GM18505 (cell line): ENCODE data around the gene TAF1C.

Source experiments
- ATAC-seq: cut with Tn5 transposase; IDR thresholded peaks from one replicate; pipeline ENCODE4 v1.9.1; 2021; ENCODE audit not compliant: unreplicated experiment
- POLR2A ChIP-seq: IDR thresholded peaks from 4 replicates; pipeline ENCODE4 v1.6.1; 2011; ENCODE audit warnings: borderline replicate concordance; ENCODE audit not compliant: insufficient read depth, insufficient read length; ENCODE audit errors: extremely low read depth

Gene TAF1C

DNA sequence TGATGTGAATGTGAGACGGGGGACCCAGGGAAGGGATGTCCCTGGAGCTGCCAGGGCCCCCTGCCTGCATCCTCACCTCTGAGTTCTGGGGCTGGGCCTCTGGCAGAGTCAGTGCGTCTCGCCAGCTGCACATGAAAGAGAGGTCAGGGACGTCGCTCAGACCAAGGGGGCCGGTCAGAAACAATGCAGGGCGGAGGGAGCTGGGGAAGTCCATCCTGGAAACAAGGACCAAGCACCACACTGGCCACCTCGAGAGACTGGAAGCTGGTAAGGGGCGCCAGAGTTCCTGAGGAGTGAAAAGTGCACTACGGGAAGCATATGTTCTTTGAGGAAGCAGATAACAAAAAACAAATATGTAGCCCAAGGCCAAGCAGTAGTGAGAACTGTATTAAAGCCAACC, 2.1 kb downstream of the TAF1C start:
- ATAC-seq, result no peak
- TF ChIP-seq POLR2A, result no peak

DNA sequence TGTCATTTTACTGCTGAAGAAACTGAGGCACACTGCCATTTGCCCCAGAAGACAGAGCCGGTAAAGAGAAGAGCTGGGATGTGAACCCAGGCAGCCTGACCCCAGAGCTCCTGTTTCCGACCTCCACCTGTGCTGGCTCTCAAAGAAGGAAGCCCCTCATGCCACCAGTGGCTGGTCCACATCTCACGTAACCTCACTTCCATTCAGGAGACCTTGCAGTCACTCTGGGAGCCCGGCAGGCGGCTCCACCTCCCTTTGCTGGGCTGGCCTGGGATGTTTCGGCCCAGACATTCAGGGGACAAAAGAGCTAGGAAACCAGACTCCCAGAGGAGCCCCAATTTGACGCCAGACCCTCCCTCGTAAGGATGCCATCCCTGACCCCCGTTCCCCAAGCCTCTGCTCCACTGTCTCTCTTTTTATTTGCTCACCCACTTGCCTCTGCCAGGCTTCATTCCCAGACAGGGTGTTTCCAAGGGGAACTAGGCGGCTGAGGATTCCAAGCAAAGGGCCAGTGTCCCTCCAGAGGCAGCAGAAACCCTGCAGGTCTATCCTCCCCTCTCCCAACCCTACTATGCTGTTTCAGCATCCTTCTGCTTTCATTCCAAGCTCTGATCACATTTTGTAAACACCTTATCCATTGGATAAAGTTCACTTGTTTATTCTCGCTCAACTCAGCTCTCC, 2.8 kb downstream of the TAF1C start:
- ATAC-seq, result no peak
- TF ChIP-seq POLR2A, result no peak

DNA sequence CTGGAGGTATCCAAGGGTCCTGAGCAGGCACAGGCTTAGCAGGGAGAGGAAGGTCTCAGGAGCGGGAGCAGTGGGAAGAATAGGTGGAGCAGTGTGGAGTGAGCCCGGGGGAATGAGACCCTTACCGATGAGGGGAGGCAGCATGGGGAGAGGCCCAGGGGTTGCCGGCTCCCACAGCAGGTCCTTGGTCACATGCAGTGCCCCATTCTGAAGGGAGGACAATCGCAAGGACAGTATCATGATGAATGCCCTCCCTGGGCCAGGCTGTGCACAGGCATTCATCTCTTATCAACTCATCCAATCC, 3.3 kb downstream of the TAF1C start:
- no peak for TF ChIP-seq POLR2A
- no peak for ATAC-seq

DNA sequence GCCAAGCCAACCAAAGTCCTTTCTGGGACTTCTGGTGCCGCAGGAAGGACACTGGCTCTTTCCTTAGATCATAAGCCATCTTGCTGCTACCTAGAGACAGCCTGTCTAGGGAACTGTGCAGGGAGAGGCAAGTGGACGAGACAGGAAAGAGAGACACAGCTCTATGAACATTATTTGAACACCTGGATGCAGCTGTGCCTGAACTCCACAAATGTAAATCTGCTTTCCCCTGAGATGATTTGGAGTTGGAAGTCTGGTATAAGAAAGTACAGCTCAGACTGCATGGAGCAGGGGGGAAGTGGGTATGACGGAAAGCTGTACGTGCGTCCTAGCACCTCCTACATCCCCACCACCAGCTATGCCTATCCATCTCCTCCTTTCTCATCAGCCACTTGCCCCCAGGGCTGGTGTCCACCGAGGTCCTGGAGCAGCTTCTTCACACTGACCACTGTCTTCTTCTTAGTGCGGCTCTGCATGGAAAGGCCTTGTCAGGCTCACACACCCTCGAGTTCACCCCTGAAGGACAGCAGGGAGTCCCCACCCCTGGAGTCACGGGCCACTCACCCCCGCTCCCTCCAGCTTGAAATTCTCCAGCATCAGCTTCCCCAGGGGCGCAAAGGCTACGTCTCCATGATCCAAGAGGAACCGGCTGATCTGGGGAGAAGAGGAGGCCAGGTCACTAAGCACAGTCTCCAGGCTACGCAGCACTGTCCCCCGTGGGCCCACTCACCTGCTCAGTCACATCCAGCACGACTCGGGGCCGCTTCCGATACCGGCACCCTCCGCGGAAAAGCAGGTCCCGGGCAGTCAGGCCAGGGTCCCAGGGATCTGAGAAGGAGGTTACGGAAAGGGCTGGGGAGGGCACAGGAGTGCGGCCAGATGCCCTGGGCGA, 3.9 kb downstream of the TAF1C start:
- no peak for TF ChIP-seq POLR2A
- ATAC-seq, result no peak

DNA sequence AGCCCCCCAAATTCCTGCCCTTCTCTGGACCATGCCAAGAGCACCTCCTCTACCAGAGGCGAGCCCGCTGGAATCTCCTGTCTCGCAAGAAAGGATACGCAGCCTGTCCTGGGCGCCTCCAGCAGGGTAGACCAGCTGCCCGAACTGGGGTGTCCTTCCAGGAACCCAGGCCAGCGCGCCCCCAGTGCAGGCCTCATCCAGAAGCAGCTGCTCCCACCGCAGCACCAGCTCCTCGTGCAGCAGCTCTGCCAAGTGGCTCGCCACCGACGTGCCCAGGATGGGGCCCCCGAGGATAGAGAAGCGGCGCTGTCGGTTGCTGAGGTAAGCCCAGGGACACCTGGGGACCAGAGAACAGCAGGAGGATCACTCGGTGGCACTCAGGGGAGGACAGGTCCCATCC, 4.8 kb downstream of the TAF1C start:
- ATAC-seq, result no peak
- no peak for TF ChIP-seq POLR2A

DNA sequence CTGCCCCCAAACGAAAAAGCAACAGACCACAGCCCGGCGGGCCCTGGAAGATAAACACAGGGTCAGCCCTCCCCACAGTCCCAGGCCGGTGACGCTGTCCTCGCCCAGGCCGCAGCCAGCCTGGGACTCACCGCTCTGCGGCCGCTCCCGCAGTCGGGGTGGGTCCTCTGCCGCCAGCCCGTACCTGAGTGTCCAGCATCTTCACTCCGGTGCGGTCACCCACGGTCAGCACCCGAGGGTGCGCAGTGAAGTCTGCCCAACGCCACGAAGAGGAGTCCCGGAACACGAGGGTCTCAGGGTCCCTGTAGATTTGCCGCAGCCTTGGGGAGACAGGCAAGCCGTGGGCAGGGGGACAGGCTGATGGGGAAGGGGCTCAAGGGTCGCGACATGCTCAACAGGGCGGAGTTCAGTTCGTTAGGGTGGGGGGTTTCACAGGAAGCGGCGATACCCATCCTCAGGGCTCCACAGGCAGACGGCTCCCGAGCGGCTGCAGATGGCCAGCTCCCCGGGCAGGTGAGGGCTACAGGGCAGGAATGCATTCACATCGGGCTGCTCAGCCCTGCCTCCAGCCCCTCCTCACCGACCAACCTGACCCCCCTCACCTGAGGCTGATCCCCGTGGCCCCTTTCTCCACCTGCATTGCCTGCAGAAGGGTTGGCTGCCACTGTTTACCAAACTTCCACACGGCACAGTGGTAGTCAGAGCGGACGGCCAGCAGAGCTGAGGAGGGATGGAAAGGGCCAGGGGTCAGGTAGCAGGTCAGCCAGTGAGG, 5.5 kb downstream of the TAF1C start:
- no peak for TF ChIP-seq POLR2A
- ATAC-seq, result no peak

DNA sequence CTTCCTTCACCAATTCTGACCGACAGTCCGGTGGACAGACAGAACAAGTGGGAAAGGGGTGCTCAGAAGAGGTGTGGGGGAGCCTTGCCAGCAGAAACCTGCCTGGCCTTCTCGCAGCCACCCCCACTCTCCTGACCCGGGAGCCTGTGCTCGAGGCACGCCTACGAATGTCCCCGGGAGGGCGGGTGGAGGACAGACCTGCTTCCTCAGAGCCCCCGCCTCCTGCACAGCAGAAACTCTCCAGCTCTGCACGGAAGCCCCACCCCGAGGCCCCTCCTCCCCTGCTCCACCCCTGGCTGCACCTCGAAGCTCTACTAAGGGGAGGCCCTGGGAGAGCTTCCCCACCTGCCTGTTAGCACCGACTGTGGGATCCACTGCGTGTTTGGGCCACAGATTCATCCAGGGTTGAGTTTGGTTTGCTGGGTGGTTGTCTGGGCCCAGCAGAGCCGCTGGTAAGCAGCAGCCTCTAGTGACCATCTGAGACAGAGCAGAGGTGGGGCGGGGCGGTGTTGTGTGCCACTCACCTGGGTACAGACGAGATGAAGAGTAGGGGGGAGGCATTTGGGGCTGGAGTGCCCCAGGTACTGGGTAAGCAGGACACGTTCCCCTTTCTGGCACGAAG, 6.2 kb downstream of the TAF1C start:
- no peak for TF ChIP-seq POLR2A
- no peak for ATAC-seq

DNA sequence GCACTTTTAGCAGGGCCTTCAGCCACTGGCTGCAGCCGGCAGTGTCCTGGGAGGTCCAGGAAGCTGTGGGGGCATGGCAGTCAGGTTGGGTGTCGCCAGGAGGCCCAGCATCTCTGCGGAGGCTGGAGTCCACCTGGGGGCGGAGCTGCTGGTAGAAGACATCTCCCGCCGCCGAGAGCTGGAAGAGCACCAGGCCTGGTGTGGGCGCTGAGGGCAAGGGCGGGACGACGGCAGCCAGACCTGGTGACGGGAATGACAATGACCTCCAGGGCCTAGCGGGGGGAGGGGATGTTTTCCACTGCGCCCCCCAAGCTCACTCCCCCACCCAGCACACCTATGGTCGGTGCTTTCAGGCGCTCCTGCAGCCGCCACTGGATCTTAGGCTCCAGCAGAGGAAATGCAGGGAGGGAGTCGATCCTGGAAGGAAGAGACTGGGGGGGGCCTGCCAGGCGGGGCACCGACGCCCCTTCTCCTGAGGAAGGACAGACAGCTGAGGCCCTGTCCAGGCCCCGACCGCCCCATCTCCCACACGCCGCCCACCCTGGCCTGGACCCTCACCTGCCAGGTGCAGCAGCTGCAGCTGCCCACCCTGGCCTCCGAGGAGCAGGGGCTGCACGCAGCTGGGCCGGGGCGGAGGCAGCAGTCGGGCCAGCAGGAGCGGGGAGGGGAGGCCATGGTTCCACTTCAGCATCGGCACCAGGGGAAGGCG, 7.1 kb downstream of the TAF1C start:
- no peak for ATAC-seq
- no peak for TF ChIP-seq POLR2A

DNA sequence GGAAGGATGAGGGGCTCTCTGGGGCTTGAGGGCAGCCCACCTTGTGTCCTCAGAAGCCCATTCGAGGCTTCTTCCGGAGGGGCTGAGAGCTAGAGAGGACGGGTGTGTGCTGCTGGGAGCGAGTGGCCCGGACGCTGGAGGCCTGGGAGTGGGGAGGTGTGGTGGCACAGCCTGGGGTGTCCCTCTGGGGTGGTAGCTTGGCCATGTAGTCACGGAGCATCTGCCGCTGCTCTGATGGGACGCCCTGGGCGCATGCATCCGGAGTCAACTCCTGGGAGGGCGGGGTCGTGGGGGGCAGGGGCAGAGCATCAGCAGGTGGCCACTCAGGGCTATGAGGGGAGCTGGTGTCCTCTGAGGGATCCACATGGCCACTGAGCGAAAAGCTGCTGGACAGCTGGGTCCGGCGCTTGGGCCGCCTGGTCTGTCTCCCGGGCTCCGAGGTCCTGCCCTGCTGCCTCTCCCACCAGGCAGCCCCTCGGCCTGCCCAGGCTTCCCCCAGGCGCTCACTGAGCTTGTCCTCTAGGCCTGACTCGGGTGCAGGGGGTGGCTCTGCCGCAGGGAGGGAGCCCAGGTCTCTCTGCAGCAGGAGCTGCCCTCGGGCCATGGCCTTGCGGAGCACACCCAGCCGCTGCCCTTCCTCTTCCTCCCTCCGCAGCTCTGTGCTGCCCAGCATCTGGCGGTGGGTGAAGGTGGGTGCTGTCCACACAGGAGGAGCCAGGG, 7.8 kb downstream of the TAF1C start:
- no peak for TF ChIP-seq POLR2A
- ATAC-seq, result no peak

DNA sequence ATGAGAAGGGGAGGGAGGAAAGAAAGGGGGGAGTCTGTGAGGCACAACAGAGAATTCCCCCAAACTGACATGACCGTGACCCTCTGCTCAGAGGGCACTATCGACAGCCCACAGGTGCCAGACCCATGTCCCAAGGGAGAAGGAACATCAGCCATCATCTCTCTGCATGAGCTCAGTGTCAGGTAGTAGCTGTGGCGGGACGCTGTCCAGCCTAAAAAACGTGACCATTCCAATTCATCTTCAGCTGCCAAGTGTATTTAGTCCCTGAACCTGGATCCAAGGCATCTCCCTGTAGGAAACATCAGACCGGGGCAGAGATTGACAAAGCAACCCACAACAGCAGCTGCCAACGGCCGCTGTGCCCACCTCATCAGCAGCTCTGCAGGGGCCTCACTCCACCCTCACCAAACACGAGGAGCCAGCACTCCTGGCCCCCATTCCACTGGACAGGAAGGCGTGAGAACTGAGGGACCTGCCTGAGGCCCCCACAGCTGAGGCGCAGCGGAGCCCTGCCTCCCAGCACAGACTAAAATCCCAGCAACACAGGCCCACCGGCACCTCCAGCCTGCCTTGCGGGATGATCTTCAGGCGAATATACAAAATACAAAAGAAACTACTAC, 8.6 kb downstream of the TAF1C start:
- ATAC-seq, result no peak
- TF ChIP-seq POLR2A, result no peak

DNA sequence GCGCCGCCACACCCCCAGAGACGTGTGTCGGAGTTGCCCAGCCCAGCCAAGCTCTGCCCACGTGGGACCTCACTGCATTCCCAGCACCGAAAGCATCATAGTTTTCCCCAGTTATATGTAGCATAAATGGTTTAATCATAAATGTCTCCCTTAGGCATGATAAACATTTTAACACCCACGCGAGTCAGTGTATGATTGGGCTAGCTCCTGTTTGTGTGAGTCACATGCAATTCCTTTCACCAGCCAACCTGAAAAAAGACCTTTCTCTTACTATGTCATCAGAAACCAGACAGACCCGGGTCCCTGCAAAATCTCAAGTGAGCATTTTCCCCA, 9.2 kb downstream of the TAF1C start:
- ATAC-seq, result no peak
- TF ChIP-seq POLR2A, result no peak
